Stimulated activated CD4-positive, alpha-beta T cell treated with anti-CD3 and anti-CD28 coated beads, Interleukin-4, amount 100 ng/mL, for 24 hours (primary cell): Measurements from ENCODE around the gene CNOT1.
"Not testable (repeated sequence)": the region's sequence is repeated elsewhere in the genome, so short reads cannot be mapped to it uniquely, and the experiment has no call there.

ENCODE experiments used
- DNase-seq: peaks from one replicate; pipeline ENCODE4 v3.0.0-alpha.2; 2020

Gene CNOT1

GRCh38 chr16:58629733-58630640 is at the start of gene CNOT1:
TSS of gene CNOT1 (minus strand) at chr16:58629826. CDS start at chr16:58599337, 30,489 bp downstream.
- DNase-seq, result peak; percentile 98

DNA sequence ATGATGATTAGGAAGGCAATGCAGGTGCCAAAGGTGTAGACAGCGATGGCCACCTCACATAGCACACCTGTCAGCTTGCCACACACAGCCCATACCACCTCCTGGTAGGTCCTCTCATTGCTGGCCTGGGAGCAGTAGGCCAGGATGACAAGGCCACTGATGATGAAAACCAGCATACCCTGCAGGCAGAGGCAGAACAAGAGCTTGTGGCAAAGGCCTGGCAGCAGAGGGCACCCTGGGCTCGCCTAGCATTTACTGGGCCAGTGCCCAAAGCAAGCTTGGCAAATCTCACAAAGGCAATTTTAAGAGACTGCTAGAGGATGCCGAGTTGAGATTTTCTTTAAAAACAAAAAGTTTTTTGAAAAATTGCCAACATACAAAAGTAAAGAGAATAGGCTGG is 49.1 kb upstream of the CNOT1 start:
- DNase-seq, result no peak

GRCh38 chr16:58678269-58678668 is 48.6 kb upstream of the CNOT1 start:
- DNase-seq, result no peak

DNA sequence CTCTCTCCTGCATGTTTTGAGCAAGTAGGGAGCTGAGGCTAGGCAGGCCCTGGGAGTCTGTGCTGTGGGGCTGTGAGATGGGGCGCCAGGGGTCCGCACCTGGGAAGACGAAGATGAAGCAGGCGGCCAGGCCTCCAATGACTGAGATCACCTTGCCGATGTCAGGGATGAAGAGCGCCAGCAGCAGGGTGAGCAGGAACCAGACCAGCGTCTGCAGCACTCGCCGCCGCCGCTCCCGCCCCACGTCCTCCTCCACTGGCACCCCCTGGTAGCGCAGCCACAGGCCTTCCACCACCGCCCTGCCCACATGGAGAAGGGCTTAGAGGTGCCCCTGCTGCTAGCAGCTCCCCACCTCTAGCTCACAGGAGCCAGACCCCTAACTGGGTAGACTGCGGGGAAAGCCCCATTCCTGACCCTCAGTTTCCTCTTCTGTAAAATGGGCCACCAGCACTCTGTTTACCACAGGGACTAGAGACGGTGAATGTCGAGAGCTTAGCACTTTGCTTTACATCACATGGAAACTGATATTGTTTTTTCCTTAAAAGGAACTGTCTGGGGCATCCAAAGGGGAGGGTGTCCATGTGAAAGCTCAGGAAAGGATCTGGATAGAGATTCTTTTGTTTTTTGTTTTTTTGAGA is 41.4 kb upstream of the CNOT1 start:
- DNase-seq, result no peak

GRCh38 chr16:58670177-58670576 is 40.6 kb upstream of the CNOT1 start:
- DNase-seq, result no peak

GRCh38 chr16:58665200-58665599 is 35.6 kb upstream of the CNOT1 start:
- DNase-seq, result no peak

- DNase-seq, result no peak
Observed at GRCh38 chr16:58661199-58661830, 31.7 kb upstream of the CNOT1 start.

- DNase-seq, result not testable (repeated sequence)
Observed at GRCh38 chr16:58659911-58660310, 30.3 kb upstream of the CNOT1 start.

DNA sequence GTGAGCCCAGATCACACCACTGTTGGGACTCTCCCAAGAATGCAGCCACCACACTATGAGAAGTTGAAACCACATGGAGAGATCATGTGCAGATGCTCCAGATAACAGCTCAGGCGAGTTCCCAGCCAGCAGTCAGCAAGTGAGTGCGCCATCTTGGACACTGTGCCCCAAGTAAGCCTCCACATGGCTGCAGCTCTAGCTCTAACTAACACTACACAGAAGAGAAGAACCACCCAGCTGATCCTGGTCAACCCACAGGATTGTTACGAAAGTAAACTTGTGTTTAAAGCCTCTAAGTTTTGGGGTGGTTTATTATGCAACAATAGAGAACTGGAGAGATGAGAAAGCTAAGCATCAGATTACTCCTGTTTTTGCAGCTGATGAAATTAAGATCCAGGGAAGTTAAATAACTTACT is 29.2 kb upstream of the CNOT1 start:
- DNase-seq, result no peak

DNA sequence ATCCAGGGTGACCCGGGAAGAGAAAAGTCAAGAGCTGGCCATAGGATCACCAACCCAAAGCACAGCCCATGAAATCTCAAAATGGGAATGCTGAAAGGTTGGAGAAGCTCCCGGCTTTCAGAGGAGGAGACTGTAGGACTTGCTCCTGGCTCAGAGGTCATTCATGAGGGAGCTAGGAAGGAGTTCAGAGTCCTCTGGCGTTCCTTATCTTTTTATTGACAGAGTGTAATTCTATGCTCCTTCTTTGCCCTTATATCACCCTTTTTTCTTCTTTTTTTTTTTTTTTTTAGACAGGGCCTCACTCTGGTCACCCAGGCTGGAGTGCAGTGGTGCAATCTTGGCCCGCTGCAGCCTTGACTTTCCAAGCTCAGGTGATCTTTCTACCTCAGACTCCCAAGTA is 27.3 kb upstream of the CNOT1 start:
- DNase-seq, result no peak

DNA sequence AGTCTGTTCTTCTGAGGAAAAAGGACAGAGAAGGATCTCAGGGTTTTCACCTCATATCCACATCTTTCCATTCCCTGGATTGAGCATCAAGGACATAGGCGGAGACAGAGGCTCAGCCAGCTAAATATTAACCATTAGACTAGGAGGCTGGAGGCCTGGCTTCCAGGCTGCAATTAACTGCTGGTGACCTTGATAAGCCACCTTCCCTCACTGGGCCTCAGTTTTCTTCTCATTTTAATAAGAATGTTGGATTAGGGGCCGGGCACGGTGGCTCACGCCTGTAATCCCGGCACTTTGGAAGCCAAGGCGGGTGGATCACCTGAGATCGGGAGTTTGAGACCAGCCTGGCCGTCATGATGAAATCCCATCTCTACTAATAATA is 25.6 kb upstream of the CNOT1 start:
- DNase-seq, result no peak

DNA sequence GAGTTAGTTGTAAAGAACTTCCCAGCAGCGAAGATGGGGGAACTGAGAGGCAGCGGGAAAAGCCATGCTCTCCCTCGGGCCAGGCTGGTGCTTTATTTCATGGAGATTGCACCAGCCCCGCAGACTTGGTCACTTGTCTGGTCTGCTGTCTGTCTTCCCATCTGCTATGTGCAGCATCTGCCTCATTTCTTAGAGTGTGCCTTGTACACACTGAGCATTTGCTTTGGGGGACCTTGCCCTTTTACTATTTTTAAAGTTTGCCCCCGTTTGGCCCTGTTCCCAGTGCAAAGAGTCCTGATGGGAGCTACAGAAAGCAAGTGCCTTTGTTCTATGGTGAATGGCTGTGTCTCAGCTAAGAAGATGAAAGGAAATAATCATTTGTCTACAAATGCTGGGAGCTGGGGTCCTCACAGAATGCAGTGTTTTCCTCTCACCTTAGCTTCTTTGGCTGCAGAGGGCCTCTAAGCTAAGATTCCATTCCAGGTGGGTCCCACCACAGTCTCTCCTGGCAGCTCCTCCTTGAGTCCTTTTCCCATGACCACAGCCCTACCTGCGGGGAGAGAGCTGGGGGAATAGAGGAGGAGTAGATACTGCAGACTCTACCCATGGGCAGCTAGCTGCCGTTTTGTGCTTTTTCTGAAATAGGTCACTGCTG is 25.1 kb upstream of the CNOT1 start:
- DNase-seq, result no peak

GRCh38 chr16:58652741-58653140 is 23.1 kb upstream of the CNOT1 start:
- no peak for DNase-seq

DNA sequence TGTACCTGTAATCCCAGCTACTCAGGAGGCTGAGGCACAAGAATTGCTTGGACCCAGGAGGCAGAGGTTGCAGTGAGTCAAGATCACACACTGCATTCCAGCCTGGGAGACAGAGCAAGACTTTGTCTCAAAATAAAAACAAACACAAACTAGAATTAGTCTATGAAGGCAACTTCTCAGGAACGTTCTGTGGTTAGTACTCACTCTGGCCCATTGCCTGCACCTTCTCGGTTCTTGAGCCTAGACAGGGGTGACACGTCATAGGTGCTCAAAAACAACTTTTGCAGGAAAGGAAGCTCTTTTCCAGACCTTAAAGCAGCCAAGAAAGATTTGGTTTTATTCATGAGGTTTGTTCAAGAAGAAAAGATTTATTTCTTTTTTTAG is 22.3 kb upstream of the CNOT1 start:
- DNase-seq, result no peak

DNA sequence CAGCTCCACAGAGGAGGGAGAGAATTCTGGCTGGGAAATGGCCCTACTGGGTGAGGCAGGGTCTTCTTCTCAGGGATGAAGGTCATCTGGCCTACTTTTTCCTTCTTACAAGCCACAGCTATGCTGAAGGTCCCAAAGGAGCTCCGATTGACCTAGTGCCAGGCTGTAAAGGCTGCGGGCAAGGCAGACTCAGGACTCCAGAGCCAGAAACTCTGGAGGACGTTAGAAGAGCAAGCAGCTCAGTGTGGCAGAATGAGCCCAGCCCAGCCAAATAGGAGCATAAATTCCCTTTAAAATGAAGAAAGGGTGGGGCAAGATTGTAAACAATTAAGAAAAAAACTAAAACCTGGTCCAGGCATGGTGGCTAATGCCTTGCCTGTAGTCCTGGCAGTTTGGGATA is 20.1 kb upstream of the CNOT1 start:
- no peak for DNase-seq

- DNase-seq, result no peak
Observed at GRCh38 chr16:58647107-58647506, 17.5 kb upstream of the CNOT1 start.

GRCh38 chr16:58644765-58645487 is 15.3 kb upstream of the CNOT1 start:
- DNase-seq, result no peak

GRCh38 chr16:58644108-58644507 is 14.5 kb upstream of the CNOT1 start:
- no peak for DNase-seq

DNA sequence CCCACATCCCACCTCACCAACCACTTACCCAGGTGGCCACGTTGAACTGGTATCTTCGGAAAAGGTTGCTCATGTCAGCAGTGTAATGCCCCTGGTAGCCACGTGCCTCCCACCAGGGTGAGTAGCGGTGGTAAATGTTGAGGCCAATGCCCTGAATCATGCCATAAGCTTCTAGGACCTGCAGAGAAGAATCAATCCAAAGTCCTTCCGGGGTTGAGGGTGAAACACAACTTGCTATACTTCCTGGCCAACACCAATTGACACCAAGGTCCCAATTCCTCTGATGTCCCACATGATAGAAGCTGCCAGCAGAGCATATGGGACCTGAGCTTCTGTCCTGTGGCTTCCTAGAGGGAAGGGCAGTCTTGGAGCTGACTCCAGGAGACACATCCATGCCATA is 11.3 kb upstream of the CNOT1 start:
- DNase-seq, result no peak

- DNase-seq, result no peak
Observed at GRCh38 chr16:58639836-58640235, 10.2 kb upstream of the CNOT1 start.

- DNase-seq, result no peak
Observed at GRCh38 chr16:58639230-58639629, 9.6 kb upstream of the CNOT1 start.

DNA sequence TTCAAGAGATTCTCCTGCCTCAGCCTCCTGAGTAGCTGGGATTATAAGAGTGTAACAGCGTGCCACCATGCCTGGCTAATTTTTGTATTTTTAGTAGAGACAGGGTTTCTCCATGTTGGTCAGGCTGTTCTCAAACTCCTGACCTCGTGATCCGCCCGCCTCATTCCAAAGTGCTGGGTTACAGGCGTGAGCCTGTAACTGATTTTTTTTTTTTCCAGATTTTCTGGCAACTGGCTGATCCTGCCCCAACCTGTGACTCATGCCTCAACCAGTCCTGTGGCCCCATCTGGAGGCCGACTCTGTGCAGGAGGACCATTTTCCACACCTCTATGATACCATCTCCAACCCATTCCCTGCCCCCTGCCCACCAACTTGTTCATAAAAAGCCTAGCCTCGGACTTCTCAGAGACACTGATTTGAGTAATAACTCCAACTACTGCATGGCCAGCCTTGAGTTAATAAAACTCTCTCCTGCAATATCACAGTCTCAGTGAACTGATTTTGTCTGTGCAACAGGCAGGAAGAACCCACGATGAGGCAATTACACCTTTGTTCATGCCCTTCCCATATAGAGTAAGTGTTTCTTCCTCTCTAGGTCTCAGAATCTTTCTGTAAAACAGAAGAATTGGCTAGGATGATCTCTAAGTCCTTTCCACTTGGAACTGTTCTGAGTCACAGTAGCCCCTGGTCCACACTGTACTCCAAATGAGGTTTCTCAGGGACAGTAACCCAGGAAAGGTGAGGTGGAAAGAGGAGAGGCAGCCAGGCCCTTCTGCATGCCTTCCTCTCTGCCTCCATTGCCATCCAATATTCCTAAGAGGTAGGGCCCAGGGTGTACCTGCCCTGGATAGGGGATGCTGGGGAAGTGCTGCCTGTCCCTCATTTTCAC is 8.8 kb upstream of the CNOT1 start:
- DNase-seq, result no peak
